Tibial nerve (tissue), 3 donors: ENCODE results near the gene IFNGR2.

Source experiments
- POLR2A ChIP-seq, 2 donors: fragments of 450-650 bp; IDR thresholded peaks; one replicate each; pipeline ENCODE4 v1.6.1; 2017; ENCODE audit warnings: antibody characterized with exemption in 2 of 2, mild to moderate bottlenecking in 2 of 2, moderate library complexity in 2 of 2
- TF ChIP-seq, protein P1 (sequence below), 5 experiments: fragments of 200-600 bp in 3 of 5; fragments of 450-650 bp in 2 of 5; sonication (generic) in 3 of 5; IDR thresholded peaks; one replicate each; pipeline ENCODE4 v1.5.1; 2016 to 2019; ENCODE audit warnings: antibody characterized with exemption in 5 of 5, mild to moderate bottlenecking in 3 of 5, moderate library complexity in 2 of 5

DNA sequence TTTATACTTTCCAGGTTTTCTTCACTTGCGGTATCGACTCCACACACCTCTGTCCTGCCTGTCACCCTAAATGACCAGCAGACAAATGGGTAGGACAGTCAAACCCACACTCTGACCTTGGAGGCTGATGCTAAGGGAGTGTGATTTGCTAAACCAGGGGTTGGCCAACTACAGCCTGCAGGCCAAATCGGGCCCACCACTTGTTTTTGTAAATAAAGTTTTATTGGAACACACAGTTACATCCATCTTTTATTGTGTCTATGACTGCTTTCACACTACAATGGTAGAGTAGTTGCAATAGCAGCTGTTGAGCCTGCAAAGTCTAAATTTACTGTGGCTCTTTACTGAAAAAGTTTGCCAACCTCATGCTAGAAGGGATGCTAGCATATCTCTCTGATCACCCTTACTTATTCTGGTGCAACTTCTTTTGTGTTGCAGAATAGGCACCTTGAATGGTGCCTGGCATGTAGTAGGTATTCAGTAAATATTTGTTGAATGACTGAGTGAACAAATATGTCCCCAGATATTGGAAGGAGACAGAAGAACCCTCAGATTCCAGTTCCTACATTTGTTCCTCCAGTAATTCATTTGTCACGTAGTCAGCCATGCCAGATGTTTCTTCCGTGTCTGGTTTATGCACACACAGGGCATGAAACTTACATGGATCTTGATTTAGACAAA is 18.6 kb downstream of the IFNGR2 start:
- TF ChIP-seq, protein P1, sequence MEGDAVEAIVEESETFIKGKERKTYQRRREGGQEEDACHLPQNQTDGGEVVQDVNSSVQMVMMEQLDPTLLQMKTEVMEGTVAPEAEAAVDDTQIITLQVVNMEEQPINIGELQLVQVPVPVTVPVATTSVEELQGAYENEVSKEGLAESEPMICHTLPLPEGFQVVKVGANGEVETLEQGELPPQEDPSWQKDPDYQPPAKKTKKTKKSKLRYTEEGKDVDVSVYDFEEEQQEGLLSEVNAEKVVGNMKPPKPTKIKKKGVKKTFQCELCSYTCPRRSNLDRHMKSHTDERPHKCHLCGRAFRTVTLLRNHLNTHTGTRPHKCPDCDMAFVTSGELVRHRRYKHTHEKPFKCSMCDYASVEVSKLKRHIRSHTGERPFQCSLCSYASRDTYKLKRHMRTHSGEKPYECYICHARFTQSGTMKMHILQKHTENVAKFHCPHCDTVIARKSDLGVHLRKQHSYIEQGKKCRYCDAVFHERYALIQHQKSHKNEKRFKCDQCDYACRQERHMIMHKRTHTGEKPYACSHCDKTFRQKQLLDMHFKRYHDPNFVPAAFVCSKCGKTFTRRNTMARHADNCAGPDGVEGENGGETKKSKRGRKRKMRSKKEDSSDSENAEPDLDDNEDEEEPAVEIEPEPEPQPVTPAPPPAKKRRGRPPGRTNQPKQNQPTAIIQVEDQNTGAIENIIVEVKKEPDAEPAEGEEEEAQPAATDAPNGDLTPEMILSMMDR (IDR thresholded peaks at IDR 0.05): no peak
- TF ChIP-seq POLR2A (IDR thresholded peaks at IDR 0.05): no peak
